CMK (cell line): ENCODE data around the gene EPHB2.
"Not testable (repeated sequence)": the region's sequence is repeated elsewhere in the genome, so short reads cannot be mapped to it uniquely, and the experiment has no call there.

ENCODE experiments used
- DNase-seq: peaks from one replicate; pipeline ENCODE4 v3.0.0-alpha.2; 2010; ENCODE audit warnings: low read depth

Gene EPHB2

DNA sequence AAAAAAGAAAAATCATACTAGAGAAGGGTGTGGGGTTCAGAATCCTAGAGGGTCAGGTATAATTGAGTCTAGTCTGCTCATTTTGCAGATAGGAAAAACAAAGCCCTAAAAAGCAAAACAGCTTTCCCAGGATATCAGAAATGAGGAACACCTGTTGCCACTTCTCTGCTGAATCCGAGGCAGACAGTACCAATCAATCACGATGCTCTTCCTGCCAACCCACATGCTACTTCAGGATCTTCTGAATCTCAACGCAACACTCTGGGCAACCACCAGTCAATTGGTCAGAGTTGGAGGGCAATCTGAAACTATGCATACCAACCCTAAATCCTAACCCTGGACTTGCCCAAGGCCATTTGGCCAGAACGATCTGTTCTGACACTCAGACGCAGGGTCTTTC is 128.3 kb downstream of the EPHB2 start:
- DNase-seq = no peak

DNA sequence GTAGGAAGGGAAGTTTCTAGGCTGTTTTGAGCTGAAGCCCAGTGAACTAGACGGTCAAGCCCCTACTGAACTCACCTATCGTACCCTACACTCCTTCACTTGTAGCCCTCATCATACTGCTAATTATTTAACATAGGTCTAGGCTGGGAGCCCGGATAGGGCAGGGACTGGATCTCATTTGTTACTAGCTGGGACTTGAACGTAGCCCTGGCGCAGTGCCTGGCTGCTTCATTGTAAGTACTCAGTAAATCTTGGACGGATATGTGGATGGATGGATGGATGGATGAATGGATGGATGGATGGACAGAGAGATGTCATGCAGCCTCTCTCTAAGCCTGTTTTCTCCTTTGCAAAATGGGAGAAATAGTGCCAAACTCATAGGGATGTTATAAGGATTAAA is 129.2 kb downstream of the EPHB2 start:
- DNase-seq = no peak

DNA sequence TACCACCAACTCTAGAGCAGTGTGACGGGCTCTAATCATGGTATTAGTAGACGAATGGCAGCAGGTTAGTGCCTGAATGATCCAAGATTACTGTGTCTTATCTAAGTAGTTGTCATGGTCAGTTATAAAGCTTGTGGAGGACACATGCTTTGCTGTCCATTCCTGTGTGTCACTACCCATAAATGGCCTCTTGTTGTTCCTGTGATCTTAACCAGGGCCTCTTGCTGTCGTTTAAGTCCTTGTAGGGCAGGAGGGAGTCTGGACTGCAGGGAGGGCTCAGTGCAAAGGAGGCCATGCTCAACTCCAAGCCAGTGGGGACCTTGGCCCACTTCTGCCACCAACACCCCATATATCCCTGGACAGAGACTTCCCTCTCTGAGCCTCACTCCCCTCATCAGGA is 130.5 kb downstream of the EPHB2 start:
- no peak for DNase-seq

- DNase-seq = no peak
Measured at GRCh38 chr1:22841860-22842281, 131.2 kb downstream of the EPHB2 start.

DNA sequence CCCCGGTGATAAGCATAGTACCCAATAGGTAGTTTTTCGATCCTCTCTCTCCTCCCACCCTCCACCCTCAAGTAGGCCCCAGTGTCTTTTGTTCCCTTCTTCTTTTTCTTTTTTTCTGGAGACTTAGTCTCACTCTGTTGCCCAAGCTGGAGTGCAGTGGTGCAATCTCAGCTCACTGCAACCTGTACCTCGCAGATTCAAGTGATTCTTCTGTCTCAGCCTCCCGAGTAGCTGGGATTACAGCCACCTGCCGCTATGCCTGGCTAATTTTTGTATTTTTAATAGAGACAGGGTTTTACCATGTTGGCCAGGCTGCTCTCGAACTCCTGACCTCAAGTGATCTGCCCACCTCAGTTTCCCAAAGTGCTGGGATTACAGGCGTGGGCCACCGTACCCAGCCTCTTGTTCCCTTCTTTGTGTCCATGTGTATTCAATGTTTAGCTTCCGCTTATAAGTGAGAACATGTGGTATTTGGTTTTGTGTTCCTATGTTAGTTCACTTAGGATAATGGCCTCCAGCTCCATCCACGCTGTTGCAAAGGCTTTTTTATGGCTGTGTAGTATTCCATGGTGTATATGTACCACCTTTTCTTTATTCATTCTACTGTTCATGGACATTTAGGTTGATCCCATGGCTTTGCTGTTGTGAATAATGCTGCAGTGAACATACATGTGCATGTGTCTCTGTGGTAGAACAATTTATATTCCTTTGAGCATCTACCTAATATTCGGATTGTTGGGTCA is 133.0 kb downstream of the EPHB2 start:
- DNase-seq = not testable (repeated sequence)

DNA sequence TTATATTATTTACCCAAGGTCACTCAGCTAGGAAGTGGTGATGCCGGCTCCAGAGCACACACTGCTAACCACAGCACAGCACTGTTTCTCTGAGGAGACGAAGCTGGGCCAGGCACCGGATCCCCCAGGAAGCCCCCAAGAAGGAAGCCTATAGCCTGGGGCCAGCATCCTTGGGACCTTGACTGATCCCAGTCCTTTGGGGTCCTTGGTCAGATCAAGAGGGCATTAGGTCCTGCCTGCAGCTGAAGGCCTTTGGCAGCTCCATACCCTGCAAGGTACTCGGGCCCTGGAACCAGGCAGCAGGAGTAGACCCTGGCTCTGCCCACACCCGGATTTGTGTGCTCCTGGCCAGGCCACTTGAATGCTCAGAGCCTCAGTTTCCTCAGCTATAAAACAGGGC is 134.0 kb downstream of the EPHB2 start:
- no peak for DNase-seq

DNA sequence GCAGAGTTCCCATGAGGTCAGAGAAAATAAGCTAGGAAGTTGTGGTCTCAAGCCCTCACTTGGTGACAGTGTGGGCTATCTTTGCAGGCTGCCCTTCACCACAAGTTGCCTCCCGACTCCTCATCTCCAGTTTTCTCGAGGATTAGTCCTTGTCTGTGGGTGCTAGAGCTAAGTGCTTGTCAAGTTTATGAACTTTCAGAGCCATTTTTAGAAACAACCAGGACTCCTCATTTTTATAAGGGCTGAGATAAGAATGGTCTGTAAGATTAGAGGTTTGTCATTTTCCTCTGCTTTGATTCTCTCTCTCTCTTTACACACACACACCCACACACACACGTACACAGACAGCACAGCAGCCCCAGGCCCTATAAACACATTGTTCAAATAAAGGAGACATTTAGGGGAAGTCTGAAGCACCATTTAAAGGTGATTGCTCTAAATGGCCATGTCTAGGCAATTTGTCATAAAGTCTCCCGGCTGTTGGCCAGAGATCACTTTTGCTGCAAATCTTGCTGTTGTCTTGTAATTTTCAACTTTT is 134.8 kb downstream of the EPHB2 start:
- no peak for DNase-seq

GRCh38 chr1:22846458-22846857 is 135.8 kb downstream of the EPHB2 start:
- no peak for DNase-seq

DNA sequence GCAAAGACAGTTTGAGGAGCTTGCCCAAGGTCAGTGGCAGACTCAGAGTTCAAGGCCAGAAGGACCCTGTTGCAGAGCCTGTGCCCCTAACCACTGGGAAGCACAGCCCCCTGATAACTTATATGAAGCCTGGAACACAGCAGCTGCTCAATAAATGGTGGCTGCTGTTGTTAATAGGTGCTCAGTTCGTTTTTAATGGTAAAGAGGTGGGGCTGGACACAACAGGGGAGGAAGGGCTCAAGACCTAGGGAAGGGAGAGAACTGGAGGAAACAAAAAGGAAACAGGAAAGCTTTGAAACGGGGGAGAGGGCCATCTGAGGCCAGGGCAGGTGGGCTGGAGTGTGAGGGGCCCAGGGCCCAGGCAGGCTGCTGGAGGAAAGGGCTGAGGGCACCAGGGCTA is 136.6 kb downstream of the EPHB2 start:
- no peak for DNase-seq

- no peak for DNase-seq
Measured at GRCh38 chr1:22847709-22848108, 137.1 kb downstream of the EPHB2 start.

- no peak for DNase-seq
Measured at GRCh38 chr1:22848405-22848804, 137.8 kb downstream of the EPHB2 start.

- no peak for DNase-seq
Measured at GRCh38 chr1:22849770-22850169, 139.1 kb downstream of the EPHB2 start.

DNA sequence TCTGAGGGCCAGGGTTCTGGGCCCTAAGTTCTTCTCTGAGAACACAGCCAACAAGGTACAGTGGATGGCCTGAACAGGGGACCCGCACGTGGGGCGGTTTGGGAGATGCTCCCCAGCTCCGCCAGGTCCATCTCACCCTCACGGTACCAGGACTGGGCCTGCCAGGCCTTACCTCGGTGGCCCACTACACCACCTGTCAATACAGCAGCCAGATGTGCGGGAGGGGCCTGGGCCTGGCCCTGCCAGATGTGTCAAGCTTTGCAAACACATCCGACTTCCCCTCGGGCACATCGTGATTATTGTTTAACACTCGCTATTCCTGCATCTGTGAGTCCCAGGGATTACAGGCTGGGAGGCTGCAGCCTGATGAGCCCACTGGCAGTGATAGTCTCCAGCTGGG is 139.6 kb downstream of the EPHB2 start:
- no peak for DNase-seq

DNA sequence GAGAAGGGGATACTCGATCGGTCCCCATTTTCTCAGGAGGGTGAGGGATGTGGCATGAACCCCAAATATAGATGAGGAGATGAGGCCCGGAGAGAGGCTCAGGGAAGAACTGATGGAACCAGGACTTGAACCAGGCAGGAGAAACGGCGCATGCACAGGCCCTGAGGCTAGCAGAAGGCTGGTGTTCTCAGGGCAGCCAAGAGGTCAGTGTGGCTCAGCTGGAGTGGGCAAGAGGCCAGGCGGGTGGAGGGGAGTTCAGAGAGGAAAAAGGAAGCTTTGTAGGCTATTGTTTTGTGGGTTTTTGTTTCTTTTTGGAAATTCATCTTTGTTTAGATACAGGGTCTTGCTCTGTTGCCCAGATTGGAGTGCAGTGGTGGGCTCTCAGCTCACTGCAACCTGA is 140.0 kb downstream of the EPHB2 start:
- no peak for DNase-seq

DNA sequence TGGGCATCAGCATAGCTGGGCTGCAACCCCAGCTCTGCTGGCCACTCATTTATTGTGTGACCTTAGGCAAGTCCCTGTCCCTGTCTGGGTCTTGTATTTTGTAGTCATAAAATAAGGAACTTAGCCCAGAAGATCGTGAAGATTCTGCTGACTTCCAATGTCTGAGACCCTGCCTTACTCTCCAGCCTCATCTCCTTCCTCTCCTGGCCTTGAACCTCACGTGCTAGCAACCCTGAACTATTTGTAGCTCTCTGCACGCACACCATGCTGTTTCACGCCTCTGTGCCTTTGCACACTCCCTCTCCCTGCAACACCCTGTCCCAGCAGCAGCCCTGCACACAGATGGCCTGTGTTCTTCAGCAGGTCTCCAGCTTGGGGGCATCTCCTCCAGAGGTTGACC is 140.9 kb downstream of the EPHB2 start:
- no peak for DNase-seq

- DNase-seq = no peak
Measured at GRCh38 chr1:22852144-22852655, 141.6 kb downstream of the EPHB2 start.

GRCh38 chr1:22853651-22854185 is 143.1 kb downstream of the EPHB2 start:
- DNase-seq = no peak

DNA sequence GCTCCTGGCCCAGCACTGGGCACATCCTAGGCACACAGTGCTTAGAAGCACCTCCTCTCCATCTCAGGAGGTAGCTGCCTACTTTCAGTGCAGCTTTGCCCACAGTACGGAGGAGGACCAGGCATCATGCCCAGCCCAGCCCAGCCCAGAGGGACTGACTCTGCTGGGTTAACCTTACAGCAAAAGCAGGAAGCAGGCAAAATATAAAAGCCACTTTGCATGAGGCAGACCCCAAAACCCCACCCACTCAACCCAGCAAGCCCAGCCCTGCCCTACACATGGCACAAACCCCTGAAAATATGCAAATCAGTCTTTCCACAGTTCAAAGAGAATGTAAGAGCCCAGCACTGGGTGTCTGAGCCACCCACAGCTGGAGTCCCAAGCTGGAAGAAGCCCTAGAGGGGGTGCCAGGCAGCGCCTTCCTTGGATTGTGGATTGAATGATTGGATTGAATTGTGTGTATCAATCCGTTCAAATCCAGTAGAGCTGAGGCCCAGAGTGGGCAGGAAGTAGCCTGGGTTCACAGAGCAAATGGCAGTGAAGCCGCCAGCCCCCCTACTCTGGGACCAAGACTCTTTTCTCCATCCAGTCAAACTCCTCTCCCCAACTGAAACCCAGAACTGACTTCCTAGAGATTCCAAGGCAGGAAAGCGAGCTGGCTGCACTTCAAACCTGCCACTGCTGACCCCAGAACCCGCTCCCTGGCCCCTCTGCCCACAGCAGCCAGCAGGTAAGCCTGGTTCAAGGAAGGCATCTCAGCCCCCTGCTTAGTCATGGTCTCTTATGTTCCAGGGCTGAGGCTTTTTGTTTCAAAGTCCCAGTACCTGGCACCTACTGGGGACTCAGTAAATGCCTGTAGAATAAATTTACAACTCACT is 144.3 kb downstream of the EPHB2 start:
- no peak for DNase-seq

- DNase-seq = no peak
Measured at GRCh38 chr1:22855668-22856606, 145.3 kb downstream of the EPHB2 start.

GRCh38 chr1:22857661-22858060 is 147.0 kb downstream of the EPHB2 start:
- no peak for DNase-seq

- DNase-seq = no peak
Measured at GRCh38 chr1:22860414-22860800, 149.8 kb downstream of the EPHB2 start.
